Eye (tissue), 1 donor: Measurements from ENCODE around the gene PREP.

Source experiments
- DNase-seq: peaks from one replicate; pipeline ENCODE4 v3.0.0-alpha.2; 2015

Gene PREP

GRCh38 chr6:105391705-105392104 lies 11.2 kb downstream of the PREP start:
- DNase-seq, result no peak

GRCh38 chr6:105389543-105389942 lies 13.3 kb downstream of the PREP start:
- no peak for DNase-seq

GRCh38 chr6:105388392-105388791 lies 14.5 kb downstream of the PREP start:
- DNase-seq, result no peak

- DNase-seq, result no peak
Measured at GRCh38 chr6:105384004-105384403, 18.9 kb downstream of the PREP start.

GRCh38 chr6:105382958-105383357 lies 19.9 kb downstream of the PREP start:
- no peak for DNase-seq

GRCh38 chr6:105382496-105382895 lies 20.4 kb downstream of the PREP start:
- no peak for DNase-seq

GRCh38 chr6:105380634-105381033 lies 22.2 kb downstream of the PREP start:
- no peak for DNase-seq

GRCh38 chr6:105375797-105376196 lies 27.1 kb downstream of the PREP start:
- DNase-seq, result no peak

- DNase-seq, result peak; percentile 18
Measured at GRCh38 chr6:105374010-105374420, 28.9 kb downstream of the PREP start.

GRCh38 chr6:105373481-105373880 lies 29.4 kb downstream of the PREP start:
- DNase-seq, result no peak

GRCh38 chr6:105372849-105373182 lies 30.1 kb downstream of the PREP start:
- DNase-seq, result no peak

GRCh38 chr6:105372142-105372848 lies 30.6 kb downstream of the PREP start:
- no peak for DNase-seq

GRCh38 chr6:105370351-105370750 lies 32.5 kb downstream of the PREP start:
- no peak for DNase-seq

GRCh38 chr6:105369145-105369544 lies 33.7 kb downstream of the PREP start:
- DNase-seq, result no peak

GRCh38 chr6:105364243-105364642 lies 38.6 kb downstream of the PREP start:
- no peak for DNase-seq

- DNase-seq, result peak; percentile 59
Measured at GRCh38 chr6:105363100-105363754, 39.7 kb downstream of the PREP start.

GRCh38 chr6:105359419-105360370 lies 43.2 kb downstream of the PREP start:
- DNase-seq, result no peak

GRCh38 chr6:105357165-105357564 lies 45.7 kb downstream of the PREP start:
- peak; percentile 37 for DNase-seq

GRCh38 chr6:105352037-105352617 lies 50.8 kb downstream of the PREP start:
- no peak for DNase-seq

- no peak for DNase-seq
Measured at GRCh38 chr6:105348897-105349296, 54.0 kb downstream of the PREP start.

GRCh38 chr6:105346052-105346451 lies 56.8 kb downstream of the PREP start:
- DNase-seq, result no peak

GRCh38 chr6:105345506-105345905 lies 57.4 kb downstream of the PREP start:
- no peak for DNase-seq

GRCh38 chr6:105344881-105345370 lies 58.0 kb downstream of the PREP start:
- no peak for DNase-seq
